ENCODE results near the gene NKPD1.

DNA sequence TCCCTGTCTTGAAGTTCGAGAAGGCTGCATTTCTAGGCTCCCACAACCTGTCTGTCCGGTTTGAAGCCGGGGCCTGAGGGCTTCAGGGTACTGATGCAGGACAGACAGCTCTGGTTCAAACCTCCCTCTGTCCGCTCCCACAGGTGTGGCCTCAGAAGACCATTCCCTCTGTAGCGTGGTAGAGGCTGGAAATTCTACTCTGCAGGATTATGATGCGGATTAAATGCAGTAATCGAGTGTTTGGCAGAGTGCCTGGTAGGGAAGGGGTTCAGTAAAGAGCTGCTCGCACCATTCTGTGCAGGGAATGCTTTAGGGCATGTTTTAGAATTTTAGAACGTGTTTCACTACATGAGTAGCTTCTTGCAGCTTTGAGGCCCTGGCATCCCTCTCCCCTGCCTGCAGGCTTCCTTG, 37.3 kb downstream of the NKPD1 start:
- TF ChIP-seq EP300 (IDR thresholded peaks at IDR 0.05; ENCODE audit: borderline replicate concordance) = no peak
- TF ChIP-seq TEAD4 (IDR thresholded peaks at IDR 0.05) = 0 out of 2 replicates have a peak, but pooled peaks have one; percentile 11
- no peak for TF ChIP-seq FOXM1 (IDR thresholded peaks at IDR 0.05; ENCODE audit: borderline replicate concordance, low read depth)
- TF ChIP-seq, protein P1, sequence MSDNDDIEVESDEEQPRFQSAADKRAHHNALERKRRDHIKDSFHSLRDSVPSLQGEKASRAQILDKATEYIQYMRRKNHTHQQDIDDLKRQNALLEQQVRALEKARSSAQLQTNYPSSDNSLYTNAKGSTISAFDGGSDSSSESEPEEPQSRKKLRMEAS (IDR thresholded peaks at IDR 0.05) = no peak
- TF ChIP-seq RAD21 (IDR thresholded peaks at IDR 0.05; ENCODE audit: low read depth) = no peak
- TF ChIP-seq NFIC (IDR thresholded peaks at IDR 0.05) = peak; percentile 15; the same call in 1 of the 2 replicates
- TF ChIP-seq YY1 (IDR thresholded peaks at IDR 0.05; ENCODE audit: low read depth) = no peak
- TF ChIP-seq CEBPB (IDR thresholded peaks at IDR 0.05) = no peak
- no peak for TF ChIP-seq EGR1 (IDR thresholded peaks at IDR 0.05)
- TF ChIP-seq REST (IDR thresholded peaks at IDR 0.05; ENCODE audit: low read depth) = no peak
- TF ChIP-seq TAF1 (IDR thresholded peaks at IDR 0.05; ENCODE audit: low read depth) = no peak
- TF ChIP-seq, protein P2, sequence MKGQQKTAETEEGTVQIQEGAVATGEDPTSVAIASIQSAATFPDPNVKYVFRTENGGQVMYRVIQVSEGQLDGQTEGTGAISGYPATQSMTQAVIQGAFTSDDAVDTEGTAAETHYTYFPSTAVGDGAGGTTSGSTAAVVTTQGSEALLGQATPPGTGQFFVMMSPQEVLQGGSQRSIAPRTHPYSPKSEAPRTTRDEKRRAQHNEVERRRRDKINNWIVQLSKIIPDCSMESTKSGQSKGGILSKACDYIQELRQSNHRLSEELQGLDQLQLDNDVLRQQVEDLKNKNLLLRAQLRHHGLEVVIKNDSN (IDR thresholded peaks at IDR 0.05) = no peak
